Smooth muscle cell (in vitro differentiated cells): ENCODE results near the gene PHAF1. TPM values are rescaled to one million over a fixed set of nuclear protein-coding genes. Genes with fewer than 3 reads are reported as not detected.
A peak's percentile ranks its signal among the peaks of the same experiment; 100 is the strongest.

ENCODE experiments used
- DNase-seq: peaks from one replicate; lab custom pipeline; 2025; ENCODE audit not compliant: unreplicated experiment; lab: John Stamatoyannopoulos, UW
- H2AFZ ChIP-seq: fragments of 200-600 bp; sonication (generic); 2 replicates; pipeline ENCODE4 v1.6.0; 2016; ENCODE audit warnings: antibody characterized with exemption, low read depth, mild to moderate bottlenecking
- H3F3A ChIP-seq: fragments of 200-600 bp; sonication (generic); 2 replicates; pipeline ENCODE4 v1.6.0; 2017; ENCODE audit warnings: antibody characterized with exemption, low read depth
- H3K27ac ChIP-seq: fragments of 200-600 bp; sonication (generic); 2 replicates; pipeline ENCODE4 v1.5.1; 2016; ENCODE audit warnings: low read depth, mild to moderate bottlenecking
- H3K27me3 ChIP-seq: fragments of 200-600 bp; sonication (generic); 2 replicates; pipeline ENCODE4 v1.6.1; 2016; ENCODE audit warnings: low read depth, mild to moderate bottlenecking
- H3K36me3 ChIP-seq: fragments of 200-600 bp; sonication (generic); 2 replicates; pipeline ENCODE4 v1.5.1; 2016; ENCODE audit warnings: low read depth
- H3K4me1 ChIP-seq: fragments of 200-600 bp; sonication (generic); 2 replicates; pipeline ENCODE4 v1.5.1; 2016; ENCODE audit warnings: low read depth
- H3K4me2 ChIP-seq: fragments of 200-600 bp; sonication (generic); 2 replicates; pipeline ENCODE4 v1.6.0; 2016; ENCODE audit warnings: mild to moderate bottlenecking
- H3K4me3 ChIP-seq: fragments of 200-600 bp; sonication (generic); 2 replicates; pipeline ENCODE4 v1.5.1; 2016; ENCODE audit warnings: mild to moderate bottlenecking
- H3K79me2 ChIP-seq: fragments of 200-600 bp; sonication (generic); 2 replicates; pipeline ENCODE4 v1.6.0; 2016; ENCODE audit warnings: low read depth, mild to moderate bottlenecking
- H3K9ac ChIP-seq: fragments of 200-600 bp; sonication (generic); 2 replicates; pipeline ENCODE4 v1.6.0; 2016; ENCODE audit warnings: low read depth
- H3K9me3 ChIP-seq: fragments of 200-600 bp; sonication (generic); replicated peaks from 2 replicates; pipeline ENCODE4 v1.5.1; 2016; ENCODE audit warnings: low read depth
- H4K20me1 ChIP-seq: fragments of 200-600 bp; sonication (generic); 2 replicates; pipeline ENCODE4 v1.6.0; 2016; ENCODE audit warnings: low read depth
- WGBS: methylation state at CpG from one replicate; pipeline ENCODE4 v1.1.7; 2016; ENCODE audit warnings: low lambda C conversion rate; 5-methylcytosine and 5-hydroxymethylcytosine counted together
- polyA plus RNA-seq: library from polyadenylated mRNA; unstranded; fragments of >200 nt; fragmentation: Nextera tagmentation; extraction: Ambion mirVana; gene quantifications from 2 replicates; pipeline ENCODE4 v1.2.1, GENCODE V29; 2016
- total RNA-seq: library from RNA; depleted of rRNA; stranded (reverse); fragments of >200 nt; gene quantifications from 2 replicates; pipeline ENCODE4 v1.2.3, GENCODE V29; 2014
- TF ChIP-seq, protein P1 (sequence below): fragments of 200-600 bp; sonication (generic); IDR thresholded peaks from 2 replicates; pipeline ENCODE4 v1.5.1; 2017; ENCODE audit warnings: borderline replicate concordance, mild to moderate bottlenecking, antibody characterized with exemption; ENCODE audit not compliant: insufficient read depth, poor library complexity, severe bottlenecking

Gene PHAF1
- total and polyA plus RNA-seq, 2 experiments from 2014 or later = 15.5 TPM

DNA sequence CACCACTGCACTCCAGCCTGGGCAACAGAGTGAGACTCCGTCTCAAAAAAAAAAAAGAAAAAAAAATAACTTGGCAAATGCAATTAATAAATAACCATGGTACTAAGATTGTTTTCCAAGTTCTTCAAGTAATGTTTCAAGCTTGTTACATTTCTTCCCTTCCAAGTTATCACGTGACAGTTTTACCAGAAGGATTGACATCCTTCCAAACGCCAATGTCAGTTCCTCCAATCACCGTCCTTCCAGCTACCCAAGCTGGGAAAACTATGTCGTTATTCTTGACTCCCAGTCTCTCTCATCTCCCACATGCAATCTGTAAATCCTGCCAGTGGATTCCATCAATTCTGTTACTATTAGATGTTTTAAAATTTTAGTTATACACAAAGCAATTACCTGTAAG lies 3.9 kb upstream of the PHAF1 start:
- no peak for DNase-seq
- TF ChIP-seq, protein P1, sequence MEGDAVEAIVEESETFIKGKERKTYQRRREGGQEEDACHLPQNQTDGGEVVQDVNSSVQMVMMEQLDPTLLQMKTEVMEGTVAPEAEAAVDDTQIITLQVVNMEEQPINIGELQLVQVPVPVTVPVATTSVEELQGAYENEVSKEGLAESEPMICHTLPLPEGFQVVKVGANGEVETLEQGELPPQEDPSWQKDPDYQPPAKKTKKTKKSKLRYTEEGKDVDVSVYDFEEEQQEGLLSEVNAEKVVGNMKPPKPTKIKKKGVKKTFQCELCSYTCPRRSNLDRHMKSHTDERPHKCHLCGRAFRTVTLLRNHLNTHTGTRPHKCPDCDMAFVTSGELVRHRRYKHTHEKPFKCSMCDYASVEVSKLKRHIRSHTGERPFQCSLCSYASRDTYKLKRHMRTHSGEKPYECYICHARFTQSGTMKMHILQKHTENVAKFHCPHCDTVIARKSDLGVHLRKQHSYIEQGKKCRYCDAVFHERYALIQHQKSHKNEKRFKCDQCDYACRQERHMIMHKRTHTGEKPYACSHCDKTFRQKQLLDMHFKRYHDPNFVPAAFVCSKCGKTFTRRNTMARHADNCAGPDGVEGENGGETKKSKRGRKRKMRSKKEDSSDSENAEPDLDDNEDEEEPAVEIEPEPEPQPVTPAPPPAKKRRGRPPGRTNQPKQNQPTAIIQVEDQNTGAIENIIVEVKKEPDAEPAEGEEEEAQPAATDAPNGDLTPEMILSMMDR = no peak
- 76% methylated on average over 5 of the region's 5 CpGs for WGBS
- H3K4me3 ChIP-seq = no peak overlapping the region
- no peaks in the 10 kb centered on the region for H3K36me3 ChIP-seq
- no peak overlapping the region for H2AFZ ChIP-seq
- H3K4me2 ChIP-seq = no peak overlapping the region
- no peak overlapping the region for H3K27ac ChIP-seq
- H3F3A ChIP-seq = peaks cover 10% of the 10 kb centered on the region
- H3K4me1 ChIP-seq = peaks cover 12% of the 10 kb centered on the region
- H4K20me1 ChIP-seq = peaks cover 7% of the 10 kb centered on the region
- no peaks in the 10 kb centered on the region for H3K27me3 ChIP-seq
- H3K79me2 ChIP-seq = peaks cover 11% of the 10 kb centered on the region
- H3K9ac ChIP-seq = no peak overlapping the region
- H3K9me3 ChIP-seq = no peaks in the 10 kb centered on the region

DNA sequence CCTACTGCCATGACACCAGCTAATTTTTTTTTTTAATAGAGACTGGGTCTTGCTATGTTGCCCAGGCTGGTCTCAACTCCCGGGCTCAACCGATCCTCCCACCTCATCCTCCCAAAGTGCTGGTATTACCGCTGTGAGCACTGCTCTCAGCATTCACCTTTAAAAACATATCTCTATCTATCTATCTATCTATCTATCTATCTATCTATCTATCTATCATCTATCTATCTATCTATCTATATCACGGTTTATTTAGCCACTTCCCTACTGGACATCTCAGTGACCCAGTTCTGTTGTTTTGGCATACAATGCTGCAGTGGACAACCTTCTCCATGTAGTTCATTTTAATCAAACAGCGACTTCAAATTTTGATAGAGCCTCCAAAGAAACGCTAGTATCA lies 1.3 kb upstream of the PHAF1 start:
- no peak overlapping the region for H2AFZ ChIP-seq
- peak overlapping the region; percentile 63 for H3K27ac ChIP-seq

DNA sequence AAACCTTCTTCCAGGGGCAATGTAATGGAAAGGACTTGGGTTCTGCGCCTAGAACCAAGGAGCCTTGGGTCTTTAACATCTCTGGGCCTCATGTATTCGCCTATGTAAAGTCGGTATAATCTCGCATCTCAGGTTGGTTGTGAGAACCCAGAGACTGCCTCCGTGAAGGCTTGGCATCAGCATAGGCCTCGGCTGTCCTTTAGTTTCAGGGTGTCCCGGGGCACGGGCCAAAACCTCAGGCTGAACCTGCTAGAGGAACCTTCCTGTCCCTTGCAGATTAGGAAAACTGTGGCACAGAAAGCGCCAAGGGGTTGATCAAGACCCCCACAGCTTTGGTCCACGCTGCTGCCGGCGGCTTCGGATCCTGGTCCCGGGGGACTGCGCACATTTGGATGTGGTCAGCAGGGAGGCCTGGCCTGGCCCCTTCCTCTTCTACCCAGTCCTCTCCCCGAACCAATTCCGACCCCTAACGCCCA lies 772 bp upstream of the PHAF1 start:
- TF ChIP-seq, protein P1 = no peak
- no peaks in the 10 kb centered on the region for H3K27me3 ChIP-seq
- H4K20me1 ChIP-seq = no peaks in the 10 kb centered on the region
- H3K9ac ChIP-seq = peak overlapping the region; percentile 72
- no peaks in the 10 kb centered on the region for H3K9me3 ChIP-seq
- peak overlapping the region; percentile 81 for H3K4me3 ChIP-seq
- 69% methylated on average over 18 of the region's 18 CpGs for WGBS
- H3K36me3 ChIP-seq = no peaks in the 10 kb centered on the region
- H2AFZ ChIP-seq = peak overlapping the region; percentile 22
- peaks cover 34% of the 10 kb centered on the region for H3K79me2 ChIP-seq
- peak overlapping the region; percentile 93 for H3K4me2 ChIP-seq
- no peak for DNase-seq
- H3F3A ChIP-seq = no peaks in the 10 kb centered on the region
- H3K4me1 ChIP-seq = peaks cover 14% of the 10 kb centered on the region
- H3K27ac ChIP-seq = peak overlapping the region; percentile 63

More for the DNA sequence above, 1.3 kb upstream of the PHAF1 start:
- TF ChIP-seq, protein P1 = no peak
- 96% methylated on average over 6 of the region's 6 CpGs for WGBS
- Histone ChIP-seq H3K4me1 (peaks cover 14% of the 10 kb centered on the region), H3K9me3 (no peaks in the 10 kb centered on the region), H3F3A (no peaks in the 10 kb centered on the region), H3K36me3 (no peaks in the 10 kb centered on the region), H3K4me2 (no peak overlapping the region), H3K9ac (no peak overlapping the region), H4K20me1 (no peaks in the 10 kb centered on the region), H3K79me2 (peaks cover 30% of the 10 kb centered on the region), H3K27me3 (no peaks in the 10 kb centered on the region), H3K4me3 (no peak overlapping the region)
- DNase-seq = no peak

DNA sequence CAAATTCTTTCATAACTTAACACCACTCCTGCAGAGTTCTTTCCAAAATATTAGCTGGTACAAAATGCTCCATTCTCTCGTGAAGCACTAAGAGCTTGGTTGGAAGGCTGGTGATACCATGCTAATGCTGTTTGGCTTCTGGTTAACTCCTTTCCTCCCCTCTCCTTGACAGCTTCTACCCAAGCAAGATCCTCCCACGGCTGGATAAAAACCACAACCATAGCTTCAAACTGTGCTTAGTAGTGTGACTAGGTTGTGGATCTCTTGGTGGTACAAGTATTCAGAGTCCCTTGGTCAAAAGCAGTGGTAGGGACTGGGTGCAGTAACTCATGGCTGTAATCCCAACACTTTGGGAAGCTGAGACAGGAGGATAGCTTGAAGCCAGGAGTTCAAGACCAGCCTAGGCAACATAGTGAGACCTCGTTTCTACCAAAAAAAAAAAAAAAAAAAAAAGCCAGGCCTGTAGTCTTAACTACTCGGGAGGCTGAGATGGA lies 2.3 kb downstream of the PHAF1 start:
- no peak overlapping the region for H3K4me2 ChIP-seq
- no peak overlapping the region for H3K4me3 ChIP-seq
- no peaks in the 10 kb centered on the region for H3K36me3 ChIP-seq
- no peak overlapping the region for H2AFZ ChIP-seq
- H3K79me2 ChIP-seq = peaks cover 55% of the 10 kb centered on the region
- H3F3A ChIP-seq = peaks cover 11% of the 10 kb centered on the region
- no peak overlapping the region for H3K27ac ChIP-seq
- no peak for DNase-seq
- H3K27me3 ChIP-seq = no peaks in the 10 kb centered on the region
- TF ChIP-seq, protein P1 = no peak
- WGBS = 92% methylated on average over 4 of the region's 4 CpGs
- H4K20me1 ChIP-seq = peaks cover 4% of the 10 kb centered on the region
- H3K9ac ChIP-seq = no peak overlapping the region
- H3K4me1 ChIP-seq = peaks cover 19% of the 10 kb centered on the region
- H3K9me3 ChIP-seq = no peaks in the 10 kb centered on the region
